GM12864 (cell line): ENCODE measurements around the gene CNTN1.

Experiments
- DNase-seq: peaks from one replicate; pipeline ENCODE4 v3.0.0-alpha.2; 2011; ENCODE audit warnings: low read depth
- H3K4me3 ChIP-seq: 2 replicates; pipeline ENCODE4 v1.5.1; 2011; ENCODE audit warnings: mild to moderate bottlenecking, low read depth, low read length, control low read depth
- TF ChIP-seq, protein P1 (sequence below): IDR thresholded peaks from 2 replicates; pipeline ENCODE4 v1.5.1; 2011; ENCODE audit warnings: low read depth, mild to moderate bottlenecking, moderate library complexity, low read length, control low read depth, inconsistent platforms; ENCODE audit errors: missing control alignments

The CNTN1 gene

GRCh38 chr12:40693207-40693821, 1.1 kb downstream of the CNTN1 start:
- no peak for DNase-seq
- H3K4me3 ChIP-seq, result no peak overlapping the region
- TF ChIP-seq, protein P1, sequence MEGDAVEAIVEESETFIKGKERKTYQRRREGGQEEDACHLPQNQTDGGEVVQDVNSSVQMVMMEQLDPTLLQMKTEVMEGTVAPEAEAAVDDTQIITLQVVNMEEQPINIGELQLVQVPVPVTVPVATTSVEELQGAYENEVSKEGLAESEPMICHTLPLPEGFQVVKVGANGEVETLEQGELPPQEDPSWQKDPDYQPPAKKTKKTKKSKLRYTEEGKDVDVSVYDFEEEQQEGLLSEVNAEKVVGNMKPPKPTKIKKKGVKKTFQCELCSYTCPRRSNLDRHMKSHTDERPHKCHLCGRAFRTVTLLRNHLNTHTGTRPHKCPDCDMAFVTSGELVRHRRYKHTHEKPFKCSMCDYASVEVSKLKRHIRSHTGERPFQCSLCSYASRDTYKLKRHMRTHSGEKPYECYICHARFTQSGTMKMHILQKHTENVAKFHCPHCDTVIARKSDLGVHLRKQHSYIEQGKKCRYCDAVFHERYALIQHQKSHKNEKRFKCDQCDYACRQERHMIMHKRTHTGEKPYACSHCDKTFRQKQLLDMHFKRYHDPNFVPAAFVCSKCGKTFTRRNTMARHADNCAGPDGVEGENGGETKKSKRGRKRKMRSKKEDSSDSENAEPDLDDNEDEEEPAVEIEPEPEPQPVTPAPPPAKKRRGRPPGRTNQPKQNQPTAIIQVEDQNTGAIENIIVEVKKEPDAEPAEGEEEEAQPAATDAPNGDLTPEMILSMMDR, result no peak

GRCh38 chr12:40697566-40698259, 5.5 kb downstream of the CNTN1 start:
- no peak for DNase-seq
- TF ChIP-seq, protein P1, result no peak
- H3K4me3 ChIP-seq, result no peak overlapping the region

DNA sequence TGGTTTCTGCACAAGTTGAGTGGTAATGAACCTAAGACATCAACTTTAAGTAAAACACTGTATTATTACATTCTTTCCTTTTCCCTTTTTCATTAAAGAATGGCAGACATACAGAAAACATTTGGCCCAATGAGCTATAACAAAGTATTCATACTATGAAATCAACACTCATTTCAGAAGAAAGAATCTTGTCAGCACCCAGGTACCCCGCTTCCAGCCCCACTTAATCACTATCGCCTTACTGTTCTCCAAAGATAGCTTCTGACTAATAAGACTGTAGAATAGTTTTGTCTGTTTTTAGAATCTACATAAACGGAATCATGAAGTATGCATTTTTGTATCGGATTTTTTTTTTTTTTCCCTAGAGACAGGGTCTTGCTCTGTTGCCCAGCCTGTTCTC, 9.5 kb downstream of the CNTN1 start:
- TF ChIP-seq, protein P1, result no peak
- DNase-seq, result no peak
- no peak overlapping the region for H3K4me3 ChIP-seq

GRCh38 chr12:40711121-40711520, 18.9 kb downstream of the CNTN1 start:
- DNase-seq, result no peak
- no peak overlapping the region for H3K4me3 ChIP-seq
- TF ChIP-seq, protein P1, result no peak

DNA sequence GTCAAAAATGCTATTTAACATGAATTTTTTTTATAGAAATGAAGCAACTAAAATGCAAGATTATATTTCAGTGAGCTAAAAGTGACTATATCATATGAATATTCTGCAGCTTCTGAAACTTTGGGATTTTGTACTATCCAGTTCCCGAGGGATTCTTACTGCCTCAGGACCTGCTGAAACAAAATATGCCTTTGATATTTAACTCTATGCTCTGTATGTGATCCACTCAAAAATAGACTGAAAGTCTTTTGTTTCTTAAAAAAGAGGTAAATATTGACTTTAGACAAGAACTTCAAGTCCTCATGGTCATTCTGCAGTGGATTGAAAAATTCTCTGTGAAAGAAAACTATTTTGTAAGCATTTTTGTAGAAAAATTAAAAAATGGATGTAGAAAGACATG, 22.4 kb downstream of the CNTN1 start:
- no peak for DNase-seq
- no peak overlapping the region for H3K4me3 ChIP-seq
- TF ChIP-seq, protein P1, result no peak

- TF ChIP-seq, protein P1, result no peak
- no peak overlapping the region for H3K4me3 ChIP-seq
- no peak for DNase-seq
Measured at GRCh38 chr12:40716037-40716436, 23.8 kb downstream of the CNTN1 start.

- DNase-seq, result no peak
- H3K4me3 ChIP-seq, result no peak overlapping the region
- TF ChIP-seq, protein P1, result no peak
Measured at GRCh38 chr12:40717576-40717975, 25.3 kb downstream of the CNTN1 start.
